Measurements from ENCODE around the gene LILRA2. TPM values are rescaled to one million over a fixed set of nuclear protein-coding genes. Genes with fewer than 3 reads are reported as not detected.
"Not testable (repeated sequence)": the region's sequence is repeated elsewhere in the genome, so short reads cannot be mapped to it uniquely, and the experiment has no call there.

Gene LILRA2
- total RNA-seq, 1 experiment from 2014 or later, result not detected

DNA sequence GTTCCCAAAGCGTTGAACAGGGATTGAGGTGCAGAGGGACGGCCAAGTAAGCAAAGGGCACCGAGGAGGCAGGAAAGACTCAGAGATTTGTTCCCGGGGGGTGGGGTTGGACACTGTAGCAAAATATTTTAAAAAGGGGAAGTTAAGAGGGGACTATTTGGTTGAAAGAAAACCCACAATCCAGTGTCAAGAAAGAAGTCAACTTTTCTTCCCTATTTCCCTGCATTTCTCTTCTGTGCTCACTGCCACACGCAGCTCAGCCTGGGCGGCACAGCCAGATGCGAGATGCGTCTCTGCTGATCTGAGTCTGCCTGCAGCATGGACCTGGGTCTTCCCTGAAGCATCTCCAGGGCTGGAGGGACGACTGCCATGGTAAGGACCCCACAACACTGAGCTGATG, 56.7 kb downstream of the LILRA2 start, which contains the start of gene LILRB1:
TSS of gene LILRB1 (plus strand) at position 223 of the 400 bp plus-strand sequence. CDS start 590 bp downstream, outside the sequence.
- H3K27me3 ChIP-seq (ENCODE audit: insufficient read depth, low read length); H3K4me1 Mint-ChIP-seq; H3K14ac ChIP-seq (ENCODE audit: insufficient read depth, low read length); H3K23ac ChIP-seq (ENCODE audit: insufficient read length, low read depth, low read length); H3K4me2 ChIP-seq (ENCODE audit: insufficient read depth, insufficient read length, low read length); H4K91ac ChIP-seq (ENCODE audit: insufficient read length, low read depth, low read length); H3K9ac ChIP-seq (ENCODE audit: extremely low read depth, insufficient read length, low read length); H2BK15ac ChIP-seq (ENCODE audit: low read depth, low read length); H2BK5ac ChIP-seq (ENCODE audit: insufficient read length, low read length); H4K20me1 ChIP-seq (ENCODE audit: control insufficient read depth, insufficient read depth, insufficient read length); H3K4me1 ChIP-seq (ENCODE audit: insufficient read depth, low read length); H3K56ac ChIP-seq (ENCODE audit: insufficient read length, low read depth, low read length); H3K79me1 ChIP-seq (ENCODE audit: insufficient read depth, low read depth, low read length, poor library complexity, severe bottlenecking); H3K4ac ChIP-seq (ENCODE audit: low read depth, low read length); H3K4me3 Mint-ChIP-seq; H3K23me2 ChIP-seq (ENCODE audit: insufficient read length, low read depth, low read length, poor library complexity, severe bottlenecking); H2BK120ac ChIP-seq (ENCODE audit: low read depth, low read length, poor library complexity, severe bottlenecking); H3K18ac ChIP-seq (ENCODE audit: insufficient read length, low read depth, low read length); H3K27ac ChIP-seq (ENCODE audit: insufficient read length, low read depth, low read length); H3K27ac Mint-ChIP-seq; H2AFZ ChIP-seq (ENCODE audit: low read length); DNase-seq; H2AK5ac ChIP-seq (ENCODE audit: insufficient read length, low read length); H2BK12ac ChIP-seq (ENCODE audit: insufficient read length, low read depth, low read length); H2BK20ac ChIP-seq (ENCODE audit: low read depth, low read length, poor library complexity, severe bottlenecking); H4K5ac ChIP-seq (ENCODE audit: insufficient read length, low read depth, low read length); H3K27me3 Mint-ChIP-seq (ENCODE audit: low read depth); H3K79me2 ChIP-seq (ENCODE audit: insufficient read depth, low read length); H4K8ac ChIP-seq (replicated peaks; ENCODE audit: insufficient read length, low read depth, low read length); H3T11ph ChIP-seq (ENCODE audit: low read length): not testable (repeated sequence)
- peaks cover 65% of the 10 kb centered on the region for H3K9me3 ChIP-seq (ENCODE audit: control insufficient read depth, low read depth, low read length)
- H3K36me3 Mint-ChIP-seq (ENCODE audit: insufficient read depth in 1 of 3, low read depth in 3 of 3), result peaks cover 0 to 33% (median 14%) of the 10 kb centered on the region in 3 experiments; a peak in 6 of 7 replicates
- WGBS (ENCODE audit: extremely low coverage, insufficient read length, low lambda C conversion rate), result no CpG with 5 or more reads among the region's 9 CpGs
- H3K9me3 Mint-ChIP-seq, result peaks cover 87 to 95% of the 10 kb centered on the region in 2 experiments
